Fibroblast of lung (primary cell): ENCODE measurements around the gene BCL7A. TPM values are rescaled to one million over a fixed set of nuclear protein-coding genes. Genes with fewer than 3 reads are reported as not detected.

Source experiments
- DNase-seq, 2 donors: peaks; one replicate each; pipeline versions ENCODE4 v3.0.0 to v3.0.0-alpha.2; 2010; ENCODE audit warnings: low read depth in 2 of 2
- H2AFZ ChIP-seq: 2 replicates; pipeline ENCODE4 v1.5.1; 2012; ENCODE audit warnings: low read length, control low read depth, inconsistent platforms
- H3K27ac ChIP-seq: 2 replicates; pipeline ENCODE4 v1.5.1; 2011; ENCODE audit warnings: low read length, control low read depth; ENCODE audit not compliant: insufficient read depth
- H3K27me3 ChIP-seq: 2 replicates; pipeline ENCODE4 v1.5.1; 2011; ENCODE audit warnings: mild to moderate bottlenecking, low read length; ENCODE audit not compliant: control insufficient read depth, insufficient read depth
- H3K36me3 ChIP-seq: 2 replicates; pipeline ENCODE4 v1.5.1; 2011; ENCODE audit warnings: low read length; ENCODE audit not compliant: control insufficient read depth, insufficient read depth
- H3K4me1 ChIP-seq: 2 replicates; pipeline ENCODE4 v1.5.1; 2011; ENCODE audit warnings: low read length; ENCODE audit not compliant: control insufficient read depth, insufficient read depth; ENCODE audit errors: extremely low read depth
- H3K4me2 ChIP-seq: 2 replicates; pipeline ENCODE4 v1.5.1; 2011; ENCODE audit warnings: low read length, control low read depth; ENCODE audit not compliant: insufficient read depth; ENCODE audit errors: extremely low read depth
- H3K4me3 ChIP-seq, 4 experiments: fragments of 200-600 bp in 1 of 4; sonication (generic) in 1 of 4; replicated peaks in 1 of 4; 2 replicates each; pipeline ENCODE4 v1.5.1; 2011 to 2016; ENCODE audit warnings: low read length in 4 of 4, low read depth in 3 of 4, mild to moderate bottlenecking in 3 of 4, control low read depth in 2 of 4, inconsistent platforms in 1 of 4, mixed read lengths in 1 of 4; ENCODE audit not compliant: insufficient read depth in 1 of 4; ENCODE audit errors: control extremely low read depth in 1 of 4
- H3K79me2 ChIP-seq: 2 replicates; pipeline ENCODE4 v1.5.1; 2012; ENCODE audit warnings: mild to moderate bottlenecking, low read length, inconsistent platforms; ENCODE audit not compliant: control insufficient read depth, insufficient read depth
- H3K9ac ChIP-seq: 2 replicates; pipeline ENCODE4 v1.5.1; 2011; ENCODE audit warnings: mild to moderate bottlenecking, low read length, control low read depth; ENCODE audit not compliant: insufficient read depth
- H3K9me3 ChIP-seq: 2 replicates; pipeline ENCODE4 v1.5.1; 2012; ENCODE audit warnings: low read depth, low read length; ENCODE audit not compliant: control insufficient read depth, insufficient read depth
- H4K20me1 ChIP-seq: 2 replicates; pipeline ENCODE4 v1.5.1; 2011; ENCODE audit warnings: low read length; ENCODE audit not compliant: control insufficient read depth, insufficient read depth; ENCODE audit errors: extremely low read depth
- CTCF ChIP-seq, 2 donors: IDR thresholded peaks in 1 of 2; conservative IDR thresholded peaks in 1 of 2; 1 replicate in 1 of 2; 2 replicates in 1 of 2; pipeline ENCODE4 v1.5.1; 2011 to 2012; ENCODE audit warnings: low read length in 2 of 2, control low read depth in 1 of 2, inconsistent platforms in 1 of 2, low read depth in 1 of 2, mild to moderate bottlenecking in 1 of 2
- EZH2 ChIP-seq: IDR thresholded peaks from 2 replicates; pipeline ENCODE4 v1.5.1; 2012; ENCODE audit warnings: low read length, control low read depth, mild to moderate bottlenecking; ENCODE audit errors: missing control alignments
- polyA plus RNA-seq, 2 donors: library from polyadenylated mRNA; depleted of rRNA in 1 of 2; stranded (reverse) in 1 of 2; unstranded in 1 of 2; fragments of >200 nt; gene quantifications; 2 replicates each; pipeline ENCODE4 v1.2.1, GENCODE V29; 2011 to 2012; ENCODE audit warnings: missing spikeins in 1 of 2
- total RNA-seq: library from RNA; depleted of rRNA; stranded (reverse); fragments of >200 nt; gene quantifications from 2 replicates; pipeline ENCODE4 v1.2.1, GENCODE V29; 2014

BCL7A gene
- total and polyA plus RNA-seq, 2 donors (not counting 1 experiment from before 2014, with no cell fraction given): 3.8 to 7.4 TPM

- no peaks in the 10 kb centered on the region for H4K20me1 ChIP-seq
- no peak overlapping the region for H3K9ac ChIP-seq
- no peaks in the 10 kb centered on the region for H3K4me1 ChIP-seq
- peaks cover 23% of the 10 kb centered on the region for H3K79me2 ChIP-seq
- no peak overlapping the region for H3K4me3 ChIP-seq
- TF ChIP-seq CTCF (conservative IDR thresholded peaks at IDR 0.05 in 1 of 2, IDR thresholded peaks at IDR 0.05 in 1 of 2; ENCODE audit: low read depth in 1 of 2, low read length in 2 of 2): no peak
- TF ChIP-seq EZH2: no peak
- no peak overlapping the region for H3K4me2 ChIP-seq
- H3K27ac ChIP-seq: no peak overlapping the region
- no peaks in the 10 kb centered on the region for H3K27me3 ChIP-seq
- DNase-seq: no peak
- no peaks in the 10 kb centered on the region for H3K36me3 ChIP-seq
- no peak overlapping the region for H2AFZ ChIP-seq
- H3K9me3 ChIP-seq: no peaks in the 10 kb centered on the region
These were observed 8.8 kb downstream of the BCL7A start for GRCh38 chr12:122030424-122031035.

- TF ChIP-seq EZH2 (no peak), CTCF (conservative IDR thresholded peaks at IDR 0.05 in 1 of 2, IDR thresholded peaks at IDR 0.05 in 1 of 2; ENCODE audit: low read depth in 1 of 2, low read length in 2 of 2) (peak; percentile 69 to 77)
- H3K9ac ChIP-seq: no peak overlapping the region
- no peaks in the 10 kb centered on the region for H3K27me3 ChIP-seq
- H3K79me2 ChIP-seq: peaks cover 18% of the 10 kb centered on the region
- no peak overlapping the region for H3K4me2 ChIP-seq
- no peak overlapping the region for H3K27ac ChIP-seq
- DNase-seq: no peak
- H4K20me1 ChIP-seq: no peaks in the 10 kb centered on the region
- no peaks in the 10 kb centered on the region for H3K36me3 ChIP-seq
- no peak overlapping the region for H3K4me3 ChIP-seq
- H3K4me1 ChIP-seq: no peaks in the 10 kb centered on the region
- H2AFZ ChIP-seq: no peak overlapping the region
- H3K9me3 ChIP-seq: no peaks in the 10 kb centered on the region
These were observed 9.9 kb downstream of the BCL7A start for GRCh38 chr12:122031342-122032216.

GRCh38 chr12:122032580-122032979 is 10.9 kb downstream of the BCL7A start:
- H3K27ac ChIP-seq: no peak overlapping the region
- no peaks in the 10 kb centered on the region for H3K4me1 ChIP-seq
- TF ChIP-seq CTCF (conservative IDR thresholded peaks at IDR 0.05 in 1 of 2, IDR thresholded peaks at IDR 0.05 in 1 of 2; ENCODE audit: low read depth in 1 of 2, low read length in 2 of 2): no peak
- H2AFZ ChIP-seq: no peak overlapping the region
- no peaks in the 10 kb centered on the region for H4K20me1 ChIP-seq
- H3K4me3 ChIP-seq: no peak overlapping the region
- peaks cover 1% of the 10 kb centered on the region for H3K36me3 ChIP-seq
- H3K9me3 ChIP-seq: no peaks in the 10 kb centered on the region
- no peak for DNase-seq
- peaks cover 18% of the 10 kb centered on the region for H3K79me2 ChIP-seq
- H3K4me2 ChIP-seq: no peak overlapping the region
- H3K9ac ChIP-seq: no peak overlapping the region
- no peaks in the 10 kb centered on the region for H3K27me3 ChIP-seq
